Stimulated activated CD4-positive, alpha-beta T cell treated with anti-CD3 and anti-CD28 coated beads, Interleukin-2, amount 100 ng/mL, for 24 hours (primary cell): ENCODE measurements around the gene SLC6A14.

Source experiments
- DNase-seq, 2 donors: peaks; one replicate each; pipeline ENCODE4 v3.0.0-alpha.2; 2020

Gene SLC6A14

GRCh38 chrX:116436358-116436816 is at the start of gene SLC6A14:
SLC6A14 (plus strand) TSS chrX:116436606; CDS start chrX:116436710, 104 bp downstream.
- DNase-seq, result no peak

GRCh38 chrX:116395752-116396151 is 40.7 kb upstream of the SLC6A14 start:
- DNase-seq, result no peak

- no peak for DNase-seq
Observed at GRCh38 chrX:116399681-116400080, 36.7 kb upstream of the SLC6A14 start.

GRCh38 chrX:116409219-116409618 is 27.2 kb upstream of the SLC6A14 start:
- DNase-seq, result no peak

GRCh38 chrX:116413273-116413672 is 23.1 kb upstream of the SLC6A14 start:
- DNase-seq, result no peak

GRCh38 chrX:116417214-116417613 is 19.2 kb upstream of the SLC6A14 start:
- no peak for DNase-seq

GRCh38 chrX:116417968-116418367 is 18.4 kb upstream of the SLC6A14 start:
- no peak for DNase-seq

- no peak for DNase-seq
Observed at GRCh38 chrX:116427978-116428377, 8.4 kb upstream of the SLC6A14 start.

- no peak for DNase-seq
Observed at GRCh38 chrX:116435597-116435996, 809 bp upstream of the SLC6A14 start.

GRCh38 chrX:116449156-116449555 is 12.8 kb downstream of the SLC6A14 start:
- no peak for DNase-seq

GRCh38 chrX:116462822-116463221 is 26.4 kb downstream of the SLC6A14 start, which contains the start of gene CT83:
CT83 (minus strand) TSS chrX:116462976; CDS start chrX:116462856, 120 bp downstream.
- DNase-seq, result no peak

- DNase-seq, result no peak
Observed at GRCh38 chrX:116480059-116480458, 43.7 kb downstream of the SLC6A14 start.

- DNase-seq, result no peak
Observed at GRCh38 chrX:116490104-116490503, 53.7 kb downstream of the SLC6A14 start.

GRCh38 chrX:116493271-116493670 is 56.9 kb downstream of the SLC6A14 start:
- no peak for DNase-seq

- DNase-seq, result no peak
Observed at GRCh38 chrX:116499780-116500179, 63.4 kb downstream of the SLC6A14 start.
